Measurements from ENCODE around the gene FANCD2.

DNA sequence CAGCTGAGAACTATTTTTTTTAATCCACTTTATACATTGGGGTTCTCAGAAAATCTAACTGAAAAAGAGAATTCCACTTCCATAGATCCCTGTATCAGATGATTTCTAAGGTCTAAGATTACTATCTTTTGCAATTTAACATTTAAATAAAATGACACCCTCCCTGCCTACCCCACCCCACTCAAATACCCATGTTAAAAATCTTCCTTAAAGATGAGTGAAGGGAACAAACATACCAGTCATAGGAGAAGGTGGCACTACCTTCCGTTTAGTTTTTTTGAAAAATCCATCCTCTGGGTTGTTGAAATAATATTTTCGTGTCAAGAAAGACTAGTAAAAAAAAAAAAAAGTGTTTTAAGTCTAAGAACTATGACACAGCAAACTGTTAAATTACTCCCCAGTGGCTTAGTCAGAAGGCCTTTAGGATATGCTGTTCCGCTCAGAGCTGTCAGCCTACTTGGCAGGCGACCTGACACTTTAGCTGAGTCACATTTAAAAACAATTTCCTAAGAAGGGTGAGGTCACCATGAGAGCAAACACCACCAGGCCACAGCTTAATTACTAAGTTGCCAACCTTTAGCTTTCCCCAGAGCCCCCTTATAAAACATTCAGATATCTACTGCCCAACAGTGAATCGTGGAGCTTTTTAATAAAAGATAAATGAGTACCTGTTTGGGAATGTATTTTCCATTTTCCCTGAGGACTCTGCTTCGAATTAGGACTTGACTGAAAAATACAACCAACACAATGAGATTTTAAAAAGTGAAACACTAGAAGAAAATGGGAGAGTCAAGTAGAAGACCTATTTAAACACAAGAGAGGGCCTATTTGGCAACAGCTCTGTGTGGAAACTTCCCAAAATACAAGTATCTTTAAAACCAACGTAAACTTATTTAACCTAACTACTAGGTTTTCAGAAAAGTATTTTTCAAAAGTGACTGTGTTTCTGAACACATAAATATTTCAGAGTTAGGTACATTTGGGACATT lies 49.2 kb upstream of the FANCD2 start:
- TF ChIP-seq, protein P1, sequence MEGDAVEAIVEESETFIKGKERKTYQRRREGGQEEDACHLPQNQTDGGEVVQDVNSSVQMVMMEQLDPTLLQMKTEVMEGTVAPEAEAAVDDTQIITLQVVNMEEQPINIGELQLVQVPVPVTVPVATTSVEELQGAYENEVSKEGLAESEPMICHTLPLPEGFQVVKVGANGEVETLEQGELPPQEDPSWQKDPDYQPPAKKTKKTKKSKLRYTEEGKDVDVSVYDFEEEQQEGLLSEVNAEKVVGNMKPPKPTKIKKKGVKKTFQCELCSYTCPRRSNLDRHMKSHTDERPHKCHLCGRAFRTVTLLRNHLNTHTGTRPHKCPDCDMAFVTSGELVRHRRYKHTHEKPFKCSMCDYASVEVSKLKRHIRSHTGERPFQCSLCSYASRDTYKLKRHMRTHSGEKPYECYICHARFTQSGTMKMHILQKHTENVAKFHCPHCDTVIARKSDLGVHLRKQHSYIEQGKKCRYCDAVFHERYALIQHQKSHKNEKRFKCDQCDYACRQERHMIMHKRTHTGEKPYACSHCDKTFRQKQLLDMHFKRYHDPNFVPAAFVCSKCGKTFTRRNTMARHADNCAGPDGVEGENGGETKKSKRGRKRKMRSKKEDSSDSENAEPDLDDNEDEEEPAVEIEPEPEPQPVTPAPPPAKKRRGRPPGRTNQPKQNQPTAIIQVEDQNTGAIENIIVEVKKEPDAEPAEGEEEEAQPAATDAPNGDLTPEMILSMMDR (IDR thresholded peaks at IDR 0.05), result no peak
- TF ChIP-seq POLR2AphosphoS5 (IDR thresholded peaks at IDR 0.05; ENCODE audit: insufficient read depth in 1 of 2, low read depth in 1 of 2), result peak; percentile 42 to 98
